Effector memory CD4-positive, alpha-beta T cell (primary cell): ENCODE data around the gene NAV3.
"Not testable (repeated sequence)": the region's sequence is repeated elsewhere in the genome, so short reads cannot be mapped to it uniquely, and the experiment has no call there.

ENCODE experiments used
- DNase-seq, 3 donors: peaks; one replicate each; pipeline ENCODE4 v3.0.0-alpha.2; 2020
- H3K27ac ChIP-seq: 2 replicates; pipeline ENCODE4 v1.7.0; 2013; ENCODE audit warnings: mild to moderate bottlenecking, low read length, moderate library complexity; ENCODE audit not compliant: insufficient read depth, poor library complexity, severe bottlenecking
- H3K27me3 ChIP-seq: replicated peaks from 2 replicates; pipeline ENCODE4 v1.7.0; 2013; ENCODE audit warnings: mild to moderate bottlenecking, low read length; ENCODE audit not compliant: insufficient read depth, control insufficient read depth, poor library complexity, severe bottlenecking
- H3K36me3 ChIP-seq: 2 replicates; pipeline ENCODE4 v1.7.0; 2013; ENCODE audit warnings: mild to moderate bottlenecking, low read length, moderate library complexity; ENCODE audit not compliant: control insufficient read depth, insufficient read depth
- H3K4me1 ChIP-seq: 2 replicates; pipeline ENCODE4 v1.7.0; 2013; ENCODE audit warnings: low read length, mild to moderate bottlenecking; ENCODE audit not compliant: control insufficient read depth, insufficient read depth, poor library complexity, severe bottlenecking
- H3K4me3 ChIP-seq: 2 replicates; pipeline ENCODE4 v1.7.0; 2013; ENCODE audit warnings: low read length, low read depth, mild to moderate bottlenecking; ENCODE audit not compliant: insufficient read depth, poor library complexity, severe bottlenecking
- H3K9me3 ChIP-seq: 2 replicates; pipeline ENCODE4 v1.7.0; 2013; ENCODE audit warnings: mild to moderate bottlenecking, low read length, moderate library complexity; ENCODE audit not compliant: control insufficient read depth

Gene NAV3

DNA sequence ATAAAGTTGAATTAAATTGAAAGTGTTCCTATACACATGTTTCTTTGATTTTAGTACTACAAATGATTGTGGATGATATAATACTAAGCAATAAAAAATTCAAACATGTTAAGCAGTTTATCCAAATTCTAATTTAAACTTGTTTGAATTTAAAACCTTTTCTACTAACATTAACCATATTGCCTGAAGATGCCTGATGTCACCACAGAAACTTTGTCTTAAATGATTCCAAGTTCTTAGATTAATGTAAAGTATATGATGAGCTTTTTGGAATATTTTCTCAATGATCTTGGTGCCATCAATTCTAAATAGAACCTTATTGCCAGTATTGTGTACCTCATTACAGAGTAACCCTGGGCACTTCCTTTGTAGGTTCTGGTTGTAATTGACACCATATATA is 259.6 kb downstream of the NAV3 start:
- Histone ChIP-seq H3K4me3 (no peak overlapping the region), H3K4me1 (no peaks in the 10 kb centered on the region), H3K27ac (no peak overlapping the region), H3K27me3 (no peaks in the 10 kb centered on the region), H3K36me3 (no peaks in the 10 kb centered on the region), H3K9me3 (no peaks in the 10 kb centered on the region)
- DNase-seq: no peak

- no peak for DNase-seq
- H3K4me1 ChIP-seq: no peaks in the 10 kb centered on the region
- no peaks in the 10 kb centered on the region for H3K36me3 ChIP-seq
- no peak overlapping the region for H3K4me3 ChIP-seq
- H3K9me3 ChIP-seq: no peaks in the 10 kb centered on the region
- no peak overlapping the region for H3K27ac ChIP-seq
- H3K27me3 ChIP-seq: no peaks in the 10 kb centered on the region
These were observed 264.9 kb downstream of the NAV3 start for GRCh38 chr12:78095623-78096022.

- H3K36me3 ChIP-seq: no peaks in the 10 kb centered on the region
- no peaks in the 10 kb centered on the region for H3K27me3 ChIP-seq
- no peaks in the 10 kb centered on the region for H3K9me3 ChIP-seq
- H3K4me3 ChIP-seq: no peak overlapping the region
- H3K4me1 ChIP-seq: no peaks in the 10 kb centered on the region
- no peak overlapping the region for H3K27ac ChIP-seq
- no peak for DNase-seq
These were observed 266.4 kb downstream of the NAV3 start for GRCh38 chr12:78096909-78097597.

DNA sequence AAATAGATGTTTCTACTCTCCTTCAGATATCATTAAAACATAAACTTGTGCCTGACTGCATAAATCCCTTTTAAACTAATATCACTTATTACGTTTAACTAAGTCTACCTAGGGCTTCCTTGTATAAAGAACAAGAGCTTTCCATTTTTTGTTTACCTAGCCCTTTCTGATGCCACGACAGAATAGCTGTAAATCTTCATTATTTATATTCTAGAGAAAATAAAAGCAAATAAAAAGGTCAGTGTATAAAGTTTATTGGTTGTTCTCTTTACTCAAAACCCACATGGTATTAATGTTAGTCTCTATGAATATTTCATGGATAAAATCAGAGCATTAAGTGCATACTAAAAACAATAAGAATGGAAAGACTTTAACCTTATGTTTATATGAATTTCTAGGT is 269.1 kb downstream of the NAV3 start:
- Histone ChIP-seq H3K27me3 (no peaks in the 10 kb centered on the region), H3K27ac (no peak overlapping the region), H3K4me3 (no peak overlapping the region), H3K36me3 (no peaks in the 10 kb centered on the region), H3K9me3 (no peaks in the 10 kb centered on the region), H3K4me1 (no peaks in the 10 kb centered on the region)
- DNase-seq: no peak

DNA sequence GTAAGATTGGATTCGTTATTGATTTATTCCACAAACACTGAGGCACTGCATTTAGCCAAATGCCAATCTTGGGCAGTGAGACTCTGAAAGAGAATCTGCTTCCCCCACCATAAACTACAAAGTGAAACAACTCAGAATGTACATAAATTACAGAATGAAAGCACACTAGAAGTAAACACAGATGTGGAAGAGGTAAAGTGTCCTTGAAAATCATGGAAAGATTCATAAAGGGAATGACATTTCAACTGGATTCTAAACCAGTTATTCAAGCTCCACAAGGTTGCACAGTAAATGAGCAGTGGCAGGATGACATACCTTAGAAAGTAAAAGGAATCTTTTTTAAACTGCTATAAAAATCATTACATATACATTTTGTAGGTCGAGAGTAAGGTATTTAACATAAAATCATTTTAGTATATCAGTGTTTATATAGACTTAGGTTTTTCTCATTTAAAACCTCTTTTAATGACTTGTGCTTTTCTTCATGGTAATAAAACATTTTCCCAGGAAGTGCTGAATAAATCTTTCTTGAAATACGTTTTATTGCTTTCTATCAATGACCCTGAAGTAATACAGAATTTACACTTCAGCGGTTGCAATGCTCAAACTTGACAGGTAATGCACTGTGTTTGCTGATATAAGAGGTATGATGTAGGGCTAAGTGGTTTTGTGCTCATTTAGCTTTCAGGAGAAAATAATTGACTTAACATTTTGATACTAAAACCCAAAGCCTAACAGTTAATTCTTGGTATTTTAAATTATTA is 270.6 kb downstream of the NAV3 start:
- Histone ChIP-seq H3K27ac (no peak overlapping the region), H3K36me3 (no peaks in the 10 kb centered on the region), H3K4me3 (no peak overlapping the region), H3K4me1 (no peaks in the 10 kb centered on the region), H3K9me3 (no peaks in the 10 kb centered on the region), H3K27me3 (no peaks in the 10 kb centered on the region)
- DNase-seq: no peak

DNA sequence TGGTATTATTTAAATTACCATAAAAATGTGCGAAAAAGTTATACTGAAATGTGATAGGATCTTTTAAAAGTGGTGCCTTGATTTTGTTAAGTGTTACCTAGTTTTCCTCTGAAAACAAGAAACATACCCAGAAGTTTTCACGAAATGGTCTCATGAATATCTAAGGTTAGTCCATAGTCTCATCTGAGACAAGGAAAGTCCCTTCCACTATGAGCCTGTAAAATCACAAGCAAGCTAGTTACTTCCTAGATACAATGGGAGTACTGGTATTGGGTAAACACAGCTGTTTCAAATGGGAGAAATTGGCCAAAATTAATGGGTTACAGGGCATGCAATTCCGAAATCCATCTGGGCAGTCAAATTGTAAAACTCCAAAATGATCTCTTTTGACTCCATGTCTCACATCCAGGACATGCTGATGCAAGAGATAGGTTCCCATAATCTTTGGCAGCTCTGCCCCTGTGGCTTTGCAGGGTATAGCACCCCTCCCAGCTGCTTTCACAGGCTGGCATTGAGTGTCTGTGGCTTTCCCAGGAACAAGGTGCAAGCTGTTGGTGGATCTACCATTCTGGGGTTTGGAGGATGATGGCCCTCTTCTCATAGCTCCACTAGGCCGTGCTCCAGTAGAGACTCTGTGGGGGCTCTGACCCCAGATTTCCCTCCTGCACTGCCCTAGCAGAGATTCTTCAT is 271.4 kb downstream of the NAV3 start:
- H3K4me3 ChIP-seq: no peak overlapping the region
- no peaks in the 10 kb centered on the region for H3K36me3 ChIP-seq
- no peaks in the 10 kb centered on the region for H3K27me3 ChIP-seq
- H3K9me3 ChIP-seq: no peaks in the 10 kb centered on the region
- H3K27ac ChIP-seq: no peak overlapping the region
- DNase-seq: no peak
- no peaks in the 10 kb centered on the region for H3K4me1 ChIP-seq

DNA sequence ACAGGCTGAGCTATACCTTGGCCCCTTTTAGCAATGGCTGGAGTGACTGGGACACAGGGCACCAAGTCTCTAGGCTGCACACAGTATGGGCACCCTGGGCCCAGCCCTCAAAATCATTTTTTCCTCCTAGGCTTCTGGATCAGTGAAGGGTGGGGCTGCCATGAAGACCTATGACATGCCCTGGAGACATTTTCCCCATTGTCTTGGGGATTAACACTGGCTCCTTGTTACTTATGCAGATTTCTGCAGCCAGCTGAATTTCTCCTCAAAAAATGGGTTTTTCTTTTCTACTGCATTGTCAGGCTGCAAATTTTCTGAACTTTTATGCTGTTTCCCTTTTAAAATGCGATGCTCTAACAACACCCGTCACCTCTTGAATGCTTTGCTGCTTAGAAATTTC is 272.1 kb downstream of the NAV3 start:
- DNase-seq, H3K4me3 ChIP-seq: not testable (repeated sequence)

GRCh38 chr12:78115889-78116288 is 285.2 kb downstream of the NAV3 start:
- no peak overlapping the region for H3K27ac ChIP-seq
- DNase-seq: no peak
- no peaks in the 10 kb centered on the region for H3K4me1 ChIP-seq
- no peaks in the 10 kb centered on the region for H3K36me3 ChIP-seq
- no peak overlapping the region for H3K4me3 ChIP-seq
- H3K9me3 ChIP-seq: no peaks in the 10 kb centered on the region
- no peaks in the 10 kb centered on the region for H3K27me3 ChIP-seq

More for the DNA sequence above, 272.1 kb downstream of the NAV3 start:
- H3K4me1 ChIP-seq, H3K36me3 ChIP-seq, H3K27me3 ChIP-seq, H3K9me3 ChIP-seq, H3K27ac ChIP-seq: not testable (repeated sequence)

GRCh38 chr12:78118036-78118435 is 287.3 kb downstream of the NAV3 start:
- DNase-seq: no peak
- H3K9me3 ChIP-seq: no peaks in the 10 kb centered on the region
- H3K27ac ChIP-seq: no peak overlapping the region
- no peaks in the 10 kb centered on the region for H3K36me3 ChIP-seq
- no peaks in the 10 kb centered on the region for H3K27me3 ChIP-seq
- no peak overlapping the region for H3K4me3 ChIP-seq
- H3K4me1 ChIP-seq: no peaks in the 10 kb centered on the region

DNA sequence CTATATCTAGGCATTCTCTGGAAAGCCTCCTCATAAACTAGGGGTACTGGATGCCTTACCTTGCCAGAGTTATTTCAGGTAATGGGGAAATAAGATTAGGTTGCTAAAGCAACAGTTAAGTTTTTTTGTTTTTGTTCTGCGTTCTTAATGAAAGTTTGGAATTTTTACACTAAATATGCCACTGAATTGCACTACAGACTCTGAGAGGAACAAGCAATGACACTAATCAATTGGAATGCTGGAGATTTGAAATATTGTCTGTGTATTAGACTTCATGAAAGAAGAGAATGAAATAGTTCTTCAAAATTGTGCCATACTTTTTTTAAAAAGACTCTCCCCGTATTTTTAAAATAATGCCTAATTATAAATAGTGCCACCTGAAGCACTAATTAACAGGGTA is 287.8 kb downstream of the NAV3 start:
- Histone ChIP-seq H3K36me3 (no peaks in the 10 kb centered on the region), H3K9me3 (no peaks in the 10 kb centered on the region), H3K27me3 (no peaks in the 10 kb centered on the region), H3K4me1 (no peaks in the 10 kb centered on the region), H3K27ac (no peak overlapping the region), H3K4me3 (no peak overlapping the region)
- no peak for DNase-seq
